HG03064 (cell line): ENCODE data around the gene SAA2.
A peak's percentile ranks its signal among the peaks of the same experiment; 100 is the strongest.
"Not testable (repeated sequence)": the region's sequence is repeated elsewhere in the genome, so short reads cannot be mapped to it uniquely, and the experiment has no call there.

Source experiments
- ATAC-seq: cut with Tn5 transposase; IDR thresholded peaks from one replicate; pipeline ENCODE4 v1.9.1; 2021; ENCODE audit warnings: low read depth; ENCODE audit not compliant: unreplicated experiment

Gene SAA2

GRCh38 chr11:18253778-18254338, 5.4 kb upstream of the SAA2 start:
- no peak for ATAC-seq

DNA sequence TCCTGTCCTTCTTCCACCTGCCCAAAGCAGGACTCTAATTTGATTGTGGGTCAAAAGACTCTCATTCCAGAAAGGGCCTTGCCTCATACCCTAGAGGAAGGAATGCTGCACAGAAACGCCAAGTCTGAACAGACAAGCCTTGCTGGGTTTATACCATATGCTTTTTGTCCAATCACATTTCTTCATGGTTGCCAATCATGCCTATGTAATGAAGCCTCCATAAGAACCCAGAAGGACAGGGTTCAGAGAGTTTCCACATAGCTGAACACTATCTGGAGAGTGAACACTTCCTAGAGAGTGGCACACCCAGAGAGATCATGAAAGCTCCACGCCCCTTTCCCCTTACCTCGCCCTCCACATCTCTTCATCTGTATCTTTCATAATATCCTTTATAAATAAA, 4.8 kb upstream of the SAA2 start:
- no peak for ATAC-seq

DNA sequence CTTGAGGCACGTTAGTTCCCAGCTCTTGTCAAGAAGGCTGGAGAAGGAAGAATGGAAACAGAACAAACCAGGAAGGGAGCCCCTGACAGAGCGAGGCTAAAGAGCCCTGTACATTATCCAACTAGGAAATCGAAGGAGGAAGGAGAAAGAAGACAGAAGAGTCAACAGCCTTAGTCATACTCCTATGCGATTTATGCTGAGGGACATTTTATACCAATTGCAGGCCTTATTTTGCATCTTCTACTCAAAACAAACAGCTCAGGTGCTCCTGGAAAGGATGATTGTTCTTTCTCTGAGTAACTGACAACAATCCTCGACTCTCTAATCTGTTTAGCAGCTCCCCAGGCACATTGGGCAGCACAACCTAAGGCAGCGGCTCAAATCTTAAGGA, 1.3 kb downstream of the SAA2 start:
- not testable (repeated sequence) for ATAC-seq

DNA sequence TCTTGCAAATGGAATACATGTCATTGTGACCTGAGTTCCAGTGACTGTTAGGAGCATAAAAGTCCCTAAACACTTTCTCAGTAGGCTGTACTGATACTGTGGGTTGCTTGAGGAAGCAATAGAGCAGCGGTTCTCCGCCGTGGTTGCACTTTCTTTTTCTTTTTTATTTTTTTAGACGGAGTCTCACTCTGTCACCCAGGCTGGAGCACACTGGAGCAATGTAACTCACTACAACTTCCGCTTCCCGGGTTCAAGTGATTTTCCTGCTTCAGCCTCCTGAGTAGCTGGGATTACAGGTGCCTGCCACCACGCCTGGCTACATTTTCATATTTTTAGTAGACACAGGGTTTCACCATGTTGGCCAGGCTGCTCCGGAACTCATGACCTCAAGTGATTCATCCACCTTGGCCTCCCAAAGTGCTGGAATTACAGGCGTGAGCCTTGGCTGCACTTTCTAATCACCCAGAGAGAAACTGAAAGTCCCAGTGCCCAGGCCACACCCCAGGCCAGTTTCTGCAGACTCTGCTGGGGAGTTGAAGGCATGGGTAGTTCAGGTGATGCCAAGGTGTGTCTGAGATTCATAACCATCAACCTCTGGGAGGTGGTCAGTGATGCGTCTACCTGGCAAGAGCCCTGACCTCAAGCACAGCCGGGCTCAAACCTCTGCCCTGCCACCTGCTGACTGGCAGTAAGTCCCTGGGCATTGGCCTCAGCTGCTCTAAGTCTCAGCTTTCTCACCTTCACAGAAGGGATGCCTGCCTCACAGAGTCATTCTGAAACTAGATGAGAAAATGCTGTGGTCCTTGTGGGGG, 1.9 kb downstream of the SAA2 start:
- ATAC-seq: peak; percentile 81

DNA sequence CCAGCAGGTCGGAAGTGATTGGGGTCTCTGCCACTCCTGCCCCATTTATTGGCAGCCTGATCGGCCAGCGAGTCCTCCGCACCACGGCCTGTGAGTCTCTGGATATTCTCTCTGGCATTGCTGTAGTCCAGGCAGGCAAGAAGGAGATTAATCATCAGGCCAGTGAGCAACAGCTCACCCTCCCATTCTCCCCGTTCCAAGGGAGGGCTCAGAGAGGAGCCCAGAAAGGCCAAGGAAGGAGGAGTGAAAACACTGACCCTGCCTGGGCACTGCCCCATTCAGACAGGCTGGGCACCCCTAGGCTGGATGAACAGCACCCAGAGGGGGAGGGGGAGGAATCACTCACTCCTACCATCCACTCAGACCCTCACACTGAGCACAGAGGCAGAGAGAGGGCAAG, 3.1 kb downstream of the SAA2 start:
- ATAC-seq: no peak

- no peak for ATAC-seq
Observed at GRCh38 chr11:18243783-18244362, 4.6 kb downstream of the SAA2 start.

- no peak for ATAC-seq
Observed at GRCh38 chr11:18239655-18240054, 8.8 kb downstream of the SAA2 start.

GRCh38 chr11:18236664-18237356, 11.7 kb downstream of the SAA2 start, which contains the start of gene SAA4:
SAA4 (minus strand) TSS chr11:18236802; CDS start chr11:18235926, 876 bp downstream.
- no peak for ATAC-seq

DNA sequence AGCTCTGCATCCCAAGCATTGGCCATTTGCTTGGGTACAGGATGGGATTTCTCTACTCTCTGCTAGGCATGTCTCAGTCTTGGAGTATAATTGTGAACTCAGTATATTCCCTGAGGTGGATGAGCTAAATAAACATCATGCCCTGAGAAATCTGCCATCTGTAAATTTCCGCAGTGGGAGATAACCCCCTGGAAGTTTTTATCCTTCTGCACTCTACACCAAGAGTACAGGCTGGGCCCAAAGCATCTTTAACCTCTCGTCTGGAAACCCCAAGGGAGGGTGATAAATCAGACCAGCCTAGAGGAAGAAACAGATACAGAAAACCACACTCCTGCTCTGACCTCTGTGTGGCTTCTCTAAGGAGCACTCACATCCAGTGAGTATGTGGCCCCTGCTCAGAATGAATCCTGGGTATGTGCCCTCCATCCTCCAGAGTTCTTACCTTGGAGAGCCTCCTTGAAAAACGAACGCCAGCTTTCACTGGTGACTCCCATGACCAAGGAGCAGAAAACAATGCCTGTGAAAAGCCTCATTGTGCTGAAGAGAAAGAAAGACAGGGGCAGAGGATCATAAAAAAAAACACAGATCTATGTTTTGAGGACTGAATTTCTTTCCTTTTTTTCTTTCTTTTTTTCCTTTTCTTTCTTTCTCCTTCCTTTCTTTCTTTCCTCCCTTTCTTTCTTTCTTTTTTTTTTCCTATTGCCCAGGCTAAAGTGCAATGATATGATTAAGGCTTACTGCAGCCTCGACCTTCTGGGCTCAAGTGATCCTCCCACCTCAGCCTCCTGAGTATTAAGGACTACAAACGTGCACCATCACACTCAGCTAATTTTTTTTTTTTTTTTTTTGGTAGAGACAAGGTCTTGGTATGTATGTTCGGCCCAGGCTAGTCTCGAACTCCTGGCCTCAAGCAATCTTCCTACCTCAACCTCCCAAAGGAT, 12.8 kb downstream of the SAA2 start:
- ATAC-seq: no peak

DNA sequence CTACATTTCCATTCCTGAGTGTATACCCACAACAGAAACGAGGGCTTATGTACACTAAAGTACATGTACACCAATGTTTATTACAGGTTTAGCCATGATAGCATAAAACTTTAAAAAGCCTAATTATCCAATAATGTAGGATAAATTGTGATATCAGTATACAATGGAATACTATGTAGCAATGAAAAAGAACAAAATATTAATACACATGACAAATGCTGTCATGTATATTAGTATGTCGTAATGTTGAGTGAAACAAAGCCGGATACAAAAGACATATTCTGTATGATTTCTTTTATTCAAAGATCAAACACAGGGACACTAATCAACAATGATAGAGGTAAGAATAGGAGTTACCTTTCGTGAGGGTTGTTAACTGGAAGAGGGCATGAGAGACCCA, 14.6 kb downstream of the SAA2 start:
- no peak for ATAC-seq

GRCh38 chr11:18230859-18231258, 17.6 kb downstream of the SAA2 start:
- ATAC-seq: no peak

DNA sequence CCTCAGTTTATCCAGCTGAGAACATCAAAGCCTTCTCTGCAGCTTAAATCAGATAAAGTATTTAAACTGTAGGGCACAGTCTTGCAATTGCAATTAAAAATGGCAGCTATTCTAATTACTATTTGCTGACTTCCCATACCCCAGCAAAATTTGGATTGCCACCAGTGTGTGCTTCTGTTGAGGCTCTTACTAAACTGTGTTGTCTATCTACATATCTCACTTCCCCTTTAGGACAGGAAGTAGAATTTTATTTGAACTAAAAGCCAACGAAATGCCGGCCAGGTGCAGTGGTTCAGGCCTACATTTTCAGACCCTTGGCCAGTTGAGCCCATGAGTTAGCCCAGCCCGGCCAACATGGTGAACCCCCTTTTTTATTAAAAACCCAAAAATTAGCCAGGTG, 19.0 kb downstream of the SAA2 start:
- peak; percentile 83 for ATAC-seq

DNA sequence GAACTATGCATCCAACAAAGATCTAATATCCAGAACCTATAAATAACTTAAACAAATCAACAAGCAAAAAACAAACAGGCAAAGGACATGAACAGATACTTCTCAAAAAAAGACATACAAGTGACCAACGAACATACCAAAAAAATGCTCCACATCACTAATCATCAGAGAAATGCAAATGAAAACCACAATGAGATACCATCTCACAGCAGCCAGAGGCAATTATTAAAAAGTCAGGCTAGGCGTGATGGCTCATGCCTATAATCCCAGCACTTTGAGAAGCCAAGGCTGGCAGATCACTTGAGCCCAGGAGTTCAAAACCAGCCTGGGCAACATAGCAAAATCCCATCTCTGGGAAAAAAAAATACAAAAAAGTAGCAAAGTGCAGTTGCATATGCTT, 22.6 kb downstream of the SAA2 start:
- no peak for ATAC-seq

DNA sequence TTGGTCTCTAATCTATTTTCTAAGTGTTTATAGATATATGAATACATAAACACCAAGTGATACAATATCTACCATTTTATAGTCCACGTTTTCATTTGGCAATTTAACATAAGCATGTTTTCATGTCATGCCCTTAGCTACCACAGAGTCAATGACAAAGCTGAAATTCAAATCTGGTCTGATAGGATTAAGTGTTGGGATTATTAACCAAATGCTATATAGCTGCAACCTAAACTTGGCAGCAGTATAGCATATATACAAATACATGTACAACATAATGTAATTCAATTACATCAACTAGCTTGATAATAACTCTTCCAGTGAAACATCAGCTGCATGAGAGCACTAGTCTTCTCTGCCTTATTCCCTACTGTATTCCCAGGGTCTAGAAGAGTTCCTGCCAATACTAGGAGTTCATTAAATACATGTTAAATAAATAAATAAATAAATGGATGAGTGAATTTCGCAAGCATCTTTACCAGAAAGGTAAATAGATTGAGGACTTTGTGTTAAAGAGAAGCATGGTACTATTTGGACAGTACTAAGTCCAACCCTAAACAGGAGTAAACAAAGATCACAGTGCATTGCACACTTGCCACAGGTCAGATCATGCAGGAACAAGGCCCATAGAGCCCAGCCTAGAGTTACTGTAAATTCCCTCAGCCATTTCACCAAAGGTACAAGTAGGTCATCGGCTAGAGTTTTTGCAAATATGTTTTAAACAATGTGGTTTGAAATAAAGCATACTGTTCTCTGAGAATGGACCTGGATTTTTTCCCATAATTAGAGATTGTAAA, 24.7 kb downstream of the SAA2 start:
- ATAC-seq: no peak

GRCh38 chr11:18222814-18223421, 25.6 kb downstream of the SAA2 start:
- no peak for ATAC-seq

DNA sequence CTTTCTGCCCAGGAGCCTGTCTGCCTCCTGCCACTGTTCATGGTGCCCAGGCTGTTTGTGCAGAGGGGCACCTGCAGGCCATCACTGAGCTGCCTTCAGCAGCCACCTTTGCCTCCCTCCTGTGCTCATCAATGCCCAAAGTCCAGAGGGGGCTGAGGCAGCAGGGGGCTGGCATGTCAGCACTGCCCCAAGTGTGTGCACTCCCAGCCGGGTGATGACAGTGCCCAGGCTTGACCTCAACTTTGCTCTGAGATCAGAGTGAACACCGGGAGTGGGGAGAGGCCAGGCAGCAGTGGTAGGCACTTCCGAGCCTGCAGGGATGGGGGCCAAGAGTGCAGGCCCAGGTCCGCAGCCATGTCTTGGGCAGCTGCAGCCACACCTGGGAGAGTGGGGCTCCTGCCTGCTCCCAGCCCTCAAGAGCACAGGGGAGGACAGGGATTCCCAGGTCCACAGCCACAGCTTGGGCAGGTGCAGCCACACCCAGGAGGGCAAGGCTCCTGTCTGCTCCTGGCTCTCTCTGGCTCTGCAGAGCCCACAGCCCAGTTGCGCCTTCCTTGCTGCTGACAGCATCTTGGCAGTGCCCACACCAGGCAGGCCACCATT, 27.1 kb downstream of the SAA2 start:
- ATAC-seq: no peak

DNA sequence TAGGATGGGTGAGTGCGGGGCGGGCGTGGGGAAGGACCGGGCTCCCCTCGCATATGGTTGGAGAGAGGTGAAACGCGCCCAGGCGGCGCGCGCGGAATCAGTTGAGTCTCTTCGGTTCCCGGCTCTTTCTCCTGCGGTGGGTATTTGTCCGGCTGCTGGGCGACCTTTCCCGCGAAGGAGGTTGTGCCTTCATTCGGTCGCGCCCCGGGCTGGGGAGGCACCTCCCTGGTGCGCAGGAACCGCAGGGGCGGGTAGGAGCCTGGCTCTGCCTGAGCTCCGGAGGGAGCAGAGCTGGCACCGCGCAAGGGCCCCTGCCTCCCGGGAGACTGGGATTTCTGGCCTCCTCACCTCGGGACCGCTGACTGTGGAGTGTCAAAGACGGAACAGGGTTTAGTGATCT, 39.4 kb downstream of the SAA2 start:
- ATAC-seq: no peak

DNA sequence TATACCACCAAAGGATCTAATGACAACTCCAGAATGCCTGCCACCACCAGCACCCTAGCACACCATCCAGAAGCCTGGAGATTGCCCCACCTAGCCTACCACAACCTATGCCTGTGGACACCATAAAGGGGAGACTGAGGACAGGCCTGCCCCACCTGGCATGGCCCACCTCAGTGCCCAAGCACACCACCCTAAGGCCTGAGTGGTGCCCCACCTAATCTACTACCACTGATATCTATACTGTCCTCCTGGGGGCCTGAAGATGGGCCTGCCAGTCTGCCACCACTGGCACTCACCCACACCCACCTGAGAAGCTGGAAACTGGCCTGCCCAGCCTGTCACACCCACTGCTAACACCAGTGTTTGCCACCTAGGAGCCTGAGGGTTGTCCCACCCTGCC, 43.7 kb downstream of the SAA2 start:
- no peak for ATAC-seq

- no peak for ATAC-seq
Observed at GRCh38 chr11:18204220-18204619, 44.2 kb downstream of the SAA2 start.
